Stimulated activated CD8-positive, alpha-beta memory T cell treated with anti-CD3 and anti-CD28 coated beads, Interleukin-2, amount 100 ng/mL, for 1 hour (primary cell): ENCODE measurements around the gene SLC4A1.

Experiments
- DNase-seq, 2 donors: peaks; one replicate each; pipeline ENCODE4 v3.0.0-alpha.2; 2020; ENCODE audit warnings: low read depth in 2 of 2

SLC4A1 gene

GRCh38 chr17:44267818-44268490, at the start of gene SLC4A1:
SLC4A1 (minus strand) TSS chr17:44268135; CDS start chr17:44262866, 5,269 bp downstream.
- DNase-seq: no peak

DNA sequence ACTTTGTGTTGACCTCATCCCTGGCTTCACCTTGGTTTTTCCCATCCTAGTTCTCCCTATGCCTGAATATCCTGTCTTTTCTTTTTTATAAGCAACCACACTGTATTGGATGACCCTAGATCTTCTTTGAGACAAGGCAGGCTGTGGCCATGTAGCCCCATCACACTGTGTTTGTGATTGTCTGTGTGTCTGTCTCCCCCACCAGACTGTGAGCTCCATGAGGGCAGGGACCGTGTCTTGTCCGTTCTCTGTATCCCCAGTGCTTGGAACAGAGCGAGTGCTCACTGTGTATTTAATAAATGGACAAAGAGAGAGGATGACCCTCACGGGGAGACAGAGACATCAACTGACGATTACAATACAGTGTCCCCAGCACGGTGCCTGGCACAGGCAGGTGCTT, 49.6 kb upstream of the SLC4A1 start:
- no peak for DNase-seq

GRCh38 chr17:44315760-44316731, 48.1 kb upstream of the SLC4A1 start:
- DNase-seq: no peak

- no peak for DNase-seq
Observed at GRCh38 chr17:44314869-44315661, 47.1 kb upstream of the SLC4A1 start.

- no peak for DNase-seq
Observed at GRCh38 chr17:44314524-44314868, 46.6 kb upstream of the SLC4A1 start.

DNA sequence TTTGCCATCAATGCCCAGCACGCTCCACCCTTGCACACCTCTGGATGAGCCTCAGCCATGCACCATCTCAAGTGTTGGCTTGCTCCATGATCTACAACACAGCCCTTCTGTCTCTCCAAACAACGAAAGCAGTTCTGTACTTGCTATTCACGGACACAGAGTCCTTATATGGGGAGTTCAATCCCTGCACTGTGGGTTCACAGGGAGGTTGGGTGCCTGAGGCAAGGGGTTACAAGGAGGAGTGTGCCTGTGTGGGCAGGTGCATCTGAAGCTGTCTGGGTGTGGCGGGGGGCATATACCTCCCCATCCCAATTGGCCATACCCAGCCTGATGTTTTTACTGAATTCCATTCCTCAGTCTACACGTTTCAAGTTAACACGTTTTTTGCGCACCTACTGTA, 46.1 kb upstream of the SLC4A1 start:
- no peak for DNase-seq

DNA sequence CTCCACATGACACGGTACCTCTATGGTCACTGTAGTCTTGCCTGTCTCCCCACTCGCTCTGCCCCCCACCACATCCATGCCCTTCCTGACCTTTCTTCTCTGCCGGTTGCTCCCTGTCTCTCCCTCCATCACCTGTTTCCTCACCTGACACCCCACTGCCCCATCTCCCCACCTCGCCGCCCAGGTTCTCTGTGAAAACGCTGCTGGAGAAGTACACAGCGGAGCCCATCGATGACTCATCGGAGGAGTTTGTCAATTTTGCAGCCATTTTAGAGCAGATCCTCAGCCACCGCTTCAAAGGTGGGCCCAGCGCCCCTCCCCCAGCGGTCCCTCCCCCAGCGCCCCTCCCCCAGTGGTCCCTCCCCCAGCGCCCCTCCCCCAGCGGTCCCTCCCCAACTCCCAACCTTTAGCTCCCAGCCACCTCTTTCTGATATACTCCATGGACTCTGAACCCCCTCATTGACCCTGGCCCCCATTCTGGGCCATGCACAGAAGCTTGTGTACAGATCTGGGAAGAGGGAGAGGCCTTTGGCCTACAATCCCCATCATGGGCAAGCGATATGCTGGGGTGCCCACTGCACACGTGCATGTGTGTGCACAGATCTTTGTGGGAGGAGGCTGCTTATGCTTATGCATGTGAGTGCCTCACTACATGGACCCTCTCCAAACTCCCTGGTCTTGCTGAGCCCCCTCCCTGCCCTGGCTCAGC, 44.6 kb upstream of the SLC4A1 start:
- DNase-seq: no peak

GRCh38 chr17:44311562-44312181, 43.7 kb upstream of the SLC4A1 start:
- DNase-seq: no peak

DNA sequence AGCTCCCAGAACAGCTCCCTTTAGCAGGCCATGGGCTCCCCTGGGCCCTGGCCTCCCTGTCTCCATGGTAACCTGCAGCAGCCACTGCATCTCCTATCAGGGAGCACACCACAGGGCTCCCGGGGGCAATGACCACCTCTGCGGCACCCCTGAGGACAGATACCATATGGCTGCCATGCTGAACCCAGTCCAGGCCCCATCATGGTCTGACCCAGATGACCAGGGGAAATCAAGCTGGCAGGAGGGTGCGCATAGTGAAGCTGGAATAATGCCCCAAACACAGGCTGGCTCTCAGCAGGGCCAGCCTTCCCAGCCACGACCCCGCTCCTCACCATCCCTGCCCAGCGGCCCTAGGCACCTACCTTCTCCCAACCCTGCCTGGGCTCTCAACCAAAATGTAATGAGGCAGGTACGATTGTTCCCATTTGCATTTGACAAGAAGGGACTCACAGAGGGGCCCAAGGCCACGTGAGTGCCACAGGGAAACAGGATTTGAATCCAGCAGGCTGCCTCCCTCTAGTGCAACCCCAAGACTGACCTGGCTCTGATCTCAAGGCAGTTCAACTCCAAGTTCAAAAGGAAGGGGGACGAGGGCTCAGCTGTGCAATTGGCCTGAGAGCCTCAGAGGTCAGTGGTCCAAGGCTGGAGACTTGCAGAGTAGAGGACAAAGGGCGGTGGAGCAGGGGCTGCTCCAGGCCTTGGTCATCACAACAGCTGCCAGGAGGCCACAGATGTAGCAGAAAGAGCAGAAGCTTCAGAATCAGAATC, 42.9 kb upstream of the SLC4A1 start:
- DNase-seq: no peak

DNA sequence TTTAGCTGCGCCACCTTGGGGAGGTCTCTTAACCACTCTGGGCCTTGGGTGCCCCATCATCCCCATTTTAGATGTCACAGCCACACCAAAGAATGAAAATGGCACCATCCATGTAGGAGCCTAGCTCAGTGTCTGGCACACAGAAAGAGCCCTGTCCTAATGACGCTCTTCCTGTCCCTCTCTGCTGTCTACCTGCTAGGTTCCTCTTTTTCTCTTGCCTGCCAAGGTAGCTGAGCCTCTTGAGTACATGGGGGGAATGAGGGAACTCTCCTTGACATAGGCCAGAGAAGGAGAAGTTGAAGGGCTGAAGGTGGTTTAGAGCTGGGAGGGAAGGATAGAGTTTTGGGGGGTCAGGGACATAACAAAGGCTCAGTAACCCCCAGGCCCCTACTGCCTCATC, 42.3 kb upstream of the SLC4A1 start:
- no peak for DNase-seq

DNA sequence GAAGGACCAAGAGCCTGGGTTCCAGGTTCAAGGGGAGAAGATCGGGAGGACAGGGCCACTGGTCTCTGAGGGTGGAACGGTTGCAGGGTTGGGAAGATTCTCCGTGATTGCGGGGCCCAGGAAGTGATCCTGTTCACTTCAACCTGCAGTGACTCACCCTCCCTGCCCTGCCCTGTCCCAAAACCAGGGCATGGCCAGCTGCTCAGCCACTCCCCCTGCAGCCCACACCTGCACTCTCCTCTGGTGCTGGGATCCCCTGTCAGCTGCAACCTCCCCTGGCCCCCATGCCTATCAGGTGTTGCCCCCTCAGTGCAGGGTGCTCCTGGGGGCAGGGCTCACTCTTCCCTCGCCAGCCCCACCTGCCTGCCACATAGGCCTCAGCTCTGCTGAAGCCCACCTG, 41.5 kb upstream of the SLC4A1 start:
- DNase-seq: no peak

DNA sequence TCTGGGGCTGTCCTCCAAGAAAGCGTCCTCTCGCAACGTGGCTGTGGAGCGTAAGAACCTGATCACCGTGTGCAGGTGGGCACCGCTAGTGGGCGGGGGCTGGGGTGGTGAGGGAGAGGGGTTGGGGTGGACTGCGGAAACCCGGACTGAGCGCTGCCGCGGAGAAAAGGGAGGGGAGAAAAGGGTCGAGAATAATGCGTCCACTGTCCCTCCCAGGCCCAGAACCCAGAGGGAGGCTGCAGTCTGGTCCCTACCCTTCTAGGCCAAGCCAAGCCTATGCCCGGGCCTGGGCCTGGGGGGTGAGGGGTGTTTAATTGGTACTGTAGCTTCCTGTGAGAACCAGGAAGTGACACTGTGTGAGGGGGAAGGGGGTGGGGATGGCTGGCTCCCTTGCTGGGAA, 40.9 kb upstream of the SLC4A1 start:
- no peak for DNase-seq

DNA sequence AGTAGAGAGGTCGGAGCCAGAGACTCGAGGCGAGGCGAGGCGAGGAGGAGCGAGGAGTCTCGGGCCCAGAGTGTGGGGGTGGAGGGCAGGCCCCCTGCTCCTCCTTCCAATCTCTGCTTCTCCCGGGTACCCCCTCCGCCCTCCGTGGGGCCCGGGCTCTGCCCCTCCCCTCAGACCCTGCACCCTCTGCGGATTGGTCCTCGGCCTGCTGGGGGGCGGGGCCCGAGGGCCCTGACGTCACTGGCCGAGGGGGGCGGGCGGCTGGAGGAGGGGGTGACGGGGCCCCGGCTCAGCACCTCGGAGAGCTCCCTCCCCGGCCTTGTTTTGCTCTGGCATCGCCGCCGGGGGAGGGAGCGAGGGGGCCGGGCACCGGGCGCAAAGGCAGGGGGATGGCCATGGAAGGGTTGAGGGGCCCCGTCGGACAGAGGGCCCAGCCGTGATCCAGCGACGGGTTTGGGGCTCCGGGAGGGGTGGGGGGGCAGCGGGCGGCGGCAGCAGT, 40.4 kb upstream of the SLC4A1 start, which contains the start of gene RUNDC3A:
RUNDC3A (plus strand) TSS at position 282 of the 499 bp plus-strand sequence. CDS start 232 bp downstream, outside the sequence.
- peak; percentile 67 to 79 for DNase-seq

GRCh38 chr17:44307387-44308186, 39.7 kb upstream of the SLC4A1 start:
- no peak for DNase-seq

GRCh38 chr17:44304651-44305050, 36.7 kb upstream of the SLC4A1 start:
- DNase-seq: no peak

DNA sequence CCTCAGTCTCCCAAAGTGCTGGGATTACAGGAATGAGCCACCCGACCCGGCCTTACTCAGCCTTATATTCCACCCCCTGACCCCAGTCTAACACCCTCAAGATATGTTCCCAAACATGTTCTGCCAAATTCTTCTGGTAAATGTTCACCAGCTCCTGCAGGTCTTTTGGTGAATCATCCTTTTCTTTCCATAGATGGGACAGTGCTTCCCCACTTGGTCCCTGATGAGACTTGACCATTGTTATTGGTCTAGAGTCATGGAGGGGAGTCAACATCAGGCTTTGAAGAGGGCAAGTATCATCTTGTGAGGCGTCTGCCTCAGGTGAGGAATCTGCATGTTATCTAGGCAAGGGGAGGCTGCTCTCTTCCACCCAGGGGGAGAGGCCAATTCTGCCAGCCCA, 30.0 kb upstream of the SLC4A1 start:
- DNase-seq: no peak

- no peak for DNase-seq
Observed at GRCh38 chr17:44293509-44294226, 25.7 kb upstream of the SLC4A1 start.

GRCh38 chr17:44287651-44288050, 19.7 kb upstream of the SLC4A1 start:
- no peak for DNase-seq

DNA sequence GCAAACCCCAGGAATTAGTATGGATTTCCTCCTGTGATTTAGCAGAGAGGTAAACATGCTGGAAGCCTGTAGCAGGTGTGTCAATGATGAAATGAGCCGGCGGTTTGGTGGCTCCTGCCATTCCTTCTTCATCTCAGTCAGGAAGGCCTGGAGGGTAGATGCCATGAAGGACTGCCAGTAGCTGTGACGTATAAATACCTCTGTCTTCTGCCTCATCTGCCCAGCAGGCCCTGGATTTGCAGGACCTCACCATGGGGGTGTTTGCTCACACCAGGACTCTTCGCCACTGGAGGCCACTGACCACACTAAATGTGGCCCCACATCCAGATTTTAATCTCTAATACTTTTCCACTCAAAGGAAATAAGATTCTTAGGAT, 16.1 kb upstream of the SLC4A1 start:
- no peak for DNase-seq
